NCI-H510A (cell line): ENCODE data around the gene PLCH1.

Experiments
- DNase-seq: peaks from one replicate; lab custom pipeline; 2025; lab: John Stamatoyannopoulos, UW

Gene PLCH1

DNA sequence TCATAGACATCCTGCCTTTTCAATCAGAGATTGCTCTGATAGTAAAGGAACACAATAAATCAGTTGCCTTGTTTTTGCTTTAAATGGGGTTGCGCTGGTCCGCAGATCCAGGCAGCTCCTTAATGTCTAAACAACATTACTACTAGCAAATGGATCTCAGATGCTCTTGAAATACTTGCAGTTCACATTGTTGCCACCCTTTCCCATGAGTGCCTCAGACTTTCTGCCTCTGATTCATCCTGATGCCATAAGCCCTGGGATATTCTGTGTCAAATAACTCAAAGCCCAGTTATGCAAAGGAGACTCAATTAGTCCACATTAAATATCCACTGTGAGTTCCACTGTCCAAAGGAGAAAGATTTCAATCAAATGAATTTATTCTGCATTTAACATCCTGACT lies 196.7 kb downstream of the PLCH1 start:
- no peak for DNase-seq

DNA sequence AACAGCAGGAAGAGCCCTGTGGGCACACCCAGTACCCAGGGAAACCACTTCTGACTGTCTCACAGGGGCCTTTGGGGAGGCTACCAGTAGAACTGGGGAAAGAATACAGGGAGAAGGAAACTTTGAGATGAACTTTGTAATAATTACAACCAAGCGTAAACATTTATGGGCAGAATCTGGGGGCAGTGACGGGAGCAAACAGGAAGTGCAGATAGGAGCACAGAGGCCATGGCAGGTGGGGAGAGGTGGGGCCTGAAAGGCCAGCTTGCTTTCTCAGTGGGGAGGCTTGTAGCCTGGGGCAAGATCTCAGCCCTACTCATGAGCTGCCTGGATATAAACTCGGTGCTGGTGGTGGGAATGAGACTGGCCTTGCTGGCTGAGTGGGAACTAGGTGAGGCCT lies 209.8 kb downstream of the PLCH1 start:
- DNase-seq = no peak

DNA sequence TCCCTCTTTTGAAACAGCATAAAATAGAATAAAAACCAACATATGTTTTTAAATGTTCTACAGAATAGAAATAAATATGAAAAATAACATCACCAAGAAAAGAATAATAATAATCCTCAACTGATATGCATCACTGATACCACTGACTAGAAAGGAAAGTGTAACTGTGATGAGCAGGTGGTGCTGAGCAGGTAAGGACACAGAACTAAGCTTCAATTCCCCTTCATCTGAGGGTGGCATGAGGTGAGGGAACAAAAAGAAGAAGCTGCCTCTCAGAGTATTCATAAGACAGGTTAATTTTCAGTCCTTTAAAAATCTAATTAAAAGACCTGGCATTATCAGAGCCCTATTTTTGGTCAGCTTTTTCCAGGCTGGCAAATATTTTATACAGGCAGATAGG lies 216.3 kb downstream of the PLCH1 start:
- DNase-seq = no peak

DNA sequence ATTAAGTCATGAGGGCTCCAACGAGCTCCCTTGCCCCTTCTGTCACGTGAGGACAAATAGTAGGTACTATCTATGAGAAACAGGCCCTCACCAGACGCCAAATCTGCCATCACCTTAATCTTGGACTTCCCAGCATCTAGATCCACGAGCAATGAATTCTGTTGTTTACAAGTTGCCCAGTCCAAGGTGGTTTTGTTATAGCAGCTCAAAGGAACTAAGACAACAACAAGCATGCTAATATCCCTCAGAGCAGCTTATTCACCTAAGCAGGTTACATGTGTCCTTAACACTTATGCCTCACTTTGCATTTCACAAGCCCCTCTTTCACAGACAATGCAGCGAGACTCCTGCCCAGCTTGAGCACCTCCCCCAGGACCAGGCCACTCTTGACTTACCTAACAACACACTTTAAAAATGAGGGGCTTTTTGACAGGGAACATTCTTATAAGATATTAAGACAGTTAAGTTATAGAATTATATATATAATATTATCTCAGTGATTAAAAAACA lies 219.5 kb downstream of the PLCH1 start:
- DNase-seq = no peak

DNA sequence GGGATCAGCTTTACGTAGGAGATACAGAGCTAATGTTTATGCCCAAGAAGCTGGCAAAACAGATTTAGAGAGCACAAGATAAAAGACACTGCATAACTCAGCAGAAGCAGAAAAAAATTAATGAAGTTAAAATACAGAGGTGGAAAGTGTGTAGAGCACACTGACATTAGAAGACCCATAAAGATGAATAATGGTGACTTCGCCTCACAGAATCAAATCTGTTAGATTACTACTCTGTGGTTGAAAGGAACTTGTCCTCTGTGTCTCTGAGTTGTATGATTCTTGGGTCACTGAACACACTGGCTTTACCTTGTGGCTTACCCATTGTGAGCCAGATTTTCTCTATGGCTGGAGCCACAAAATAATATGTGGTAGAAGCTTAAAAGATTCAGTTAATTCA lies 224.4 kb downstream of the PLCH1 start:
- no peak for DNase-seq

DNA sequence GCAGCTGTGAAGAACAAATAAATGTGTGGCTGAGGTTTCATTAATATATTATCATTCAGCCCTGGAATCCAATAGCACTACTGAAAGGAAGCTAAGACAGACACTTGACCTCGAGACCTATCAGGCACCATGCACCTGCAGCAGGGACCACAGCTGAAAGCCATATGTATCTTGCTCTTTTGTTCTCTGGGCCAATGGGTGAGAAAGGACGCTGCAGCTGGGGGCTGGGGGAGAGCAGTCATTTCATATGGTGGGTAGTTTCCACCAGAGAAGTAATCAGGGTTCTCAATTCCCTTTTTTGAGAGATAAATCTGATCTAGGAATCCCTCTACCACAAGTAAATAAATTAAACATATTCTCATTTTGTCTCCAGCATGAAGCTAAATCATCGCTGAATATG lies 225.8 kb downstream of the PLCH1 start:
- no peak for DNase-seq

DNA sequence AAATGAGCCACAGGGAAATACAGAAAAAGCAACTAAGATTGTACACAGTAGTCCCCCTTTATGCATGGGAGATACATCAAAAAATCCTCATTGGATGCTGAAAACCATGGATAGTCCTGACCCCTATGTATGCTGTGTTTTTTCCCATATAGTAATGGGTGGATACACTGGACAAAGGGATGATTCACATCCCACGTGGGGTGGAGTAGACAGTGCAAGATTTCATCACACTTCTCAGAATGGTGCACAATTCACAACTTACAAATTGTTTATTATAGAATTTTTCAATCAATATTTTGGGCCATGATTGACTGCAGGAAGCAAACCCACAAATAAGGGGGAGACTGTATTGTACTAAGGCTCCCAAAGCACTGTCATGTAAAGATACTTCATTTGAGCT lies 227.0 kb downstream of the PLCH1 start:
- no peak for DNase-seq

DNA sequence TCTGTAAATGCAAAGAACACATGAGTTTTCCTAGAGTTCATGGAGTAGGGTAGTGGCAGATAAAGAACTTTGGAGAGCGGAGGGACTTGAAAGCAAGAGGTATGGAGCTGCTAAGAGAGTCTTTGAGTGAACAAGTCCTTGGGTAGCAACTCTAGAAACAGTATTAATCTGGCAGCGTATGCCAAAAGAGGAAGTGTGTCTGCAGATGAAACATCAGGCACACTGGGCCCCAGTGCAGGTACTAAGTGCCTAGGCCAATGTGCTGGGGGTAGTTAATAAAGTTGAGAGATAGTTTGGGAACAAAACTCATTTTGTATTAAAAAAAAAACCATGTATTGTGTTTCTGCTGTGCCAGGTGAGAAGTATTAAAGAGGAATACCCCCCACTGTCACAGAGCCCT lies 228.4 kb downstream of the PLCH1 start:
- no peak for DNase-seq

DNA sequence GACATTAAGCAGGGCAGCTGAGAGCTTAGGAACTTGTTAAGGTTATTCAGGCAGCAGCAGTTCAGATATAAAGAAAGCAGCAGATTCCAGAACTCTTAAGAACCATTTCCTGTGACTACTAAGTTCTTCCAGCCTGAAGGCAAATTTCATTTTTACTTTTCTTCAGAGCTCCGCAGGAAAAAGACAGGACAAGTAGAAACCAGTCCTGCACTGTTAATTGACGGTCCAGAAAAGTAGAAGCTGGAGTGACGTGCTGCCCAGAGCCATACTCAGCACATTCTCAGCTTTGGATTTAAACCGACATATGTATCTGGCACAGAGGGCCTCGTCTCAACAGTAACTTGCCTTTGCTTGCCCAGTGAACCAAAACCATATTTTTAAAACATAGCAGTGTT lies 232.0 kb downstream of the PLCH1 start:
- DNase-seq = no peak

DNA sequence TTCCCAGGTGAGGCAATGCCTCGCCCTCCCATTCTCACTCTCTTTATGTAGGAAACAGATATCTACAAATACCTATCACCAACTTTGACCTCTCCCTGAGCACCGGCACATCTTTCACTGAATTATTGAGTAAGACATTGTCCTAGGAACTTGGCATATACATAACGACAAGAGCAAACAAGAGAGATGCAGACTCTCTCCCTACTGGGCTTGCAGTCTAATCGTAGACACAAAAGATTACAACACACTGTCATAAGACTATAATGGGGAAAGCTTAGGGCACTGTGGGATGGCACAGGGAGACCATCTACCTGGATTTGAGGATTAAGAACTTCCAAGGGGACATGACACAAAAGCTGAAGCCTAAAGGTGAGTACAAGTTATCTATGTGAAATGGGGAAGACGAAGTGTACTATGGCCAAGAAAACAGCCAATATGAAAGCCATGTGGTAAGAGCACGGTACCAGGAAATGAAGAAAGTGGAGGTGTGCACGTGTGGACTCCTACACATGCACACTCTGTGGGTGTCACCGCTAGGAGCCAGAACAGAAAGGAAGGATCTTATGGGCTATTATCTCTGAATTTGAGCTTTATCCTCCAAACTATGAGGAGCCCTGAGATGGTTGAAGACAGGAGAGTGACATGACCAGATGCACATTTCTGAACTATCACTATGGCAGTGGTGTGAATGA lies 232.6 kb downstream of the PLCH1 start:
- no peak for DNase-seq

DNA sequence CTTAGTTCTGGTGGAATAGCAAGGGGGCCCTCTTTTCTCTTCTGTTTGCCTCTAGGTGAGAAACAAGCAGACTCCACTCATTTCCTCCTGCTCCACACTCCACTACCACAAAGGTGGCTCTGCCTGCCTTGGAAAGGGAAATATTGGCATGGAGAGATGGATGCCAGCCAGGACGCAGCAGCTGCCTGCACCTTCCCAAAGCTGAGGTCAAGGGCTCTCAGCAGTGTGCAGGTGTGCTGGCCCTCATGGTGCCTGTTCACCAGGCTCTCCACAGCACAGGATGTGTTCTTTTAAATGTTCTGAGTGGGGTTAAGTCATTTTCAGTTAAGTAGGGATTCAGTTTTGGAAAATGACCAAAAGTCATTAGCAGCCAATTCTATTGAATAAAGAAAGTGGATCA lies 240.2 kb downstream of the PLCH1 start:
- DNase-seq = peak; percentile 73

DNA sequence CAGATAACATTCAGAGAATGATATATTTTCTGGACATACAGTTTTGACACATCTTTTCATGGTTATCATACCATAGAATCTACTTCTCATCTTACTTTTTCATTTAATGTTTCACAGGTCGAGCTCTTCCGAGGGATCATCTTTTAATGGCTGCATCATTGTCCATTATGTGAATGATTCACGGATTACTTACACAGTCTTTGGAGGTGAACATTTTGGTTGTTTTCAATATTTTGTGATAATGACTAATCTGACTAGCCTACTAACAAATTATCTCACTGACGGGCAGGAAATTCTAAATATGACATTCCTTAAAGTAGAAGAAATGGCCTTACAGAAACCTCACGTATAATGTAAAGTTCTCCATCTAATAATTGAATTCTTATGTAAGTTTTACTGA lies 242.2 kb downstream of the PLCH1 start:
- no peak for DNase-seq

DNA sequence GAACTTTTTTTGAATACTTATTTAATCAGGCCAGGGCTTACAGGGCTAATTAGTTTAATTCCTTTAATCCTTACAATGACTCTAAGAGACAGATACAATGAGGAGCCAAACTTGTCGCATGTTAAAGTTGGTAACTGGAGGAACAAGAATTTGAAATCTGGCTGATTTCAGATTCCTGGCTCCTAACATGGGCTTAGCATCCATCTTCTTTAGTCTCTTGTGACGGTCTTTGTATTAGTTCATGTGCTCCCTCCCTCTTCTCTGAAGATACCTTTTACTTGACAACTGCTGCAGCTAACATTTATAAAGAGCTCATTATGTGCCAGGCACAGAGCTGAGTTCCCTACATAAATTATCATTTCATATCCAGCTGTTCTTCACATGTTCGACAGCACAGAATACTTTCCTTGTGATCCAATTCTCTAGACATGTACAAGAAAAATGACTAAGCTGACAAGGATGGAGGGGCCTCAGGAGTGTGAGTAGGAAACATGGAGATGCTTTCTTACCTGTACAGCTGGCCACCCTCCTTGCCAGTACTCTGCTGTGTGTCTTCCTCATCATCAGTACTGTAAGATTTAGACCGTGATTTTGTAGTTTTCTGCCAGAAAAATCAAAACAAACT lies 244.6 kb downstream of the PLCH1 start:
- no peak for DNase-seq

DNA sequence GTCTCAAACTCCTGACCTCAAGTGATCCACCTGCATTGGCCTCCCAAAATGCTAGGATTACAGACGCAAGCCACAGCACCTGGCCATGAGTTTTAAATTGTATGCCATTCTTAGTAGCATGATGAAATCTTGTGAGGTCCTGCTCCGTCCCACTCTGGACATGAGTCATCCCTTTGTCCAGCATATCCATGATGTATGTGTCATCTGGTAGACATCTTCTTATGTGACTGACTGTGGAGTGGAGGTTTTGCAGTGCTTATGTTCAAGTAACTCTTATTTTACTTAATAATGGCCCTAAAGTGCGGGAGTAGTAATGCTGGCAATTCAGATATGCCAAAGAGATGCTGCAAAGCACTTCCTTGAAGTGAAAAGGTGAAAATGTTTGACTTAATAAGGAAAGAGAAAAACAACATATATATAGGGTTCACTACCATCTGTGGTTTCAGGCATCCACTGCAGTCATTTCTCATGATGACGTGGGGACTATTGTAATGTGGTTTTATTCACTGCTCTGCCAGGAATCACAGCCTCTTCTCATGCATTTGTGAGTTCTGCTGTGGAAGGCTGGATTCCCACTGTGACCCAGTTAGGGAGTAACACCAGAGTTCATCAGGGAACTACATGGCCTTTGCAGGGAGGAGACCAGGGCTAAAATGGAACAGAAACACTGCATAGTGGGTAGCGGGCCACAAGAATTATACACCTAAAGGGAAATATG lies 246.8 kb downstream of the PLCH1 start:
- no peak for DNase-seq

DNA sequence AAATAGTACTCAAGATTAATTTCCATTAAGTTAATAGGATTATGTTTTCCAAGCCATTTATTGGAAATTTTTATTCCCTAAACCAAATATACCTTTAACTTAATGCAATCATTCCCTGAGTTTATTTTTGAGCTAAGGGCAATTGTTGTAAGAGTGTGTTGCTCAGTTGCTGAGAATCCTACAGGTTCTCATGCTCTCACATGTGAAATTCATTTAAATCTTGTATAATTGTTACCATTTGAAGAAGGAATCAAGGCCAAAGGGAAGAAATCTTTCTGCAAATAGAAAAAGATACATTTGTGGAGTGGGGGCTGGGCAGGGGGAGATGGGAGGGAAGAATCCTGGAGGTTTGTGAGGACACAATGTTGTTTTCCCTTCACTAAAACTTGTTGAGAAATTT lies 248.7 kb downstream of the PLCH1 start:
- DNase-seq = no peak

DNA sequence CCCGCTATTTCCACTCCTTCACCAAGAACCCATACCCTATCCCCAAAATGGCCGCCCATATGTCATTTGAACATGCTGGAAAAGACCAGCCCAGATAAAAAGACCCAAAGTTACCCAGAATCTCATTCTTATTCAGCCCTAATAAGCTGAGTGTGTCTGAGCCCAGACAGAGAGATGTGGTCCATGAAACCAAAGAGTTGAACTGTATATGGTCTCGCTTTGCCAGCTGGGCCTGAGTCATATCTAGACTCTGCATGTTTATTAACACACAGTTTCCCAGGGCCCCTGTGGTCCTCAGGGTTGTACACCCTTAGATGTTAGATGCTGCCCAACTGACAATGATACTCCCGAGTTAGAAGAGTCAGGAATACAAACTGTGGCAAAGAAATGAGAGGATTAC lies 249.5 kb downstream of the PLCH1 start:
- DNase-seq = no peak

DNA sequence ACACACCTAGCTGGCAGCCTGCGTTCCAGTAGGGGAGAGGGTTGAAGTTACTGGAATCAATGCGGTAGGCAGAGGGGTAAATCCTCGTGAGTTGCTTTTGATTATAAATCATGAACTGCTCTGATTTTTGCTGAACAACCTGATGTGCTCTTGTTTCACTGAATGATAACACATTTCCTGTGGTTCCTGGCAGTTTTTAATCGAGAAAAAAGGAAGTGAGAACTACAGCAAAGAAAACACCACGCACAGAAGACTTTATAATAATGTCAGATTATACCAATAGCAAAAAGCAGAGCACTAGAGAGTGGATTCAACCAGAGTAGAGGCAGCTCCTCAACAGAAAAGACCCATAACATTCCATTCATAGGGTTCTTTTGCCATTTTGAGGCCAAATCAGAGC lies 250.5 kb downstream of the PLCH1 start:
- no peak for DNase-seq

DNA sequence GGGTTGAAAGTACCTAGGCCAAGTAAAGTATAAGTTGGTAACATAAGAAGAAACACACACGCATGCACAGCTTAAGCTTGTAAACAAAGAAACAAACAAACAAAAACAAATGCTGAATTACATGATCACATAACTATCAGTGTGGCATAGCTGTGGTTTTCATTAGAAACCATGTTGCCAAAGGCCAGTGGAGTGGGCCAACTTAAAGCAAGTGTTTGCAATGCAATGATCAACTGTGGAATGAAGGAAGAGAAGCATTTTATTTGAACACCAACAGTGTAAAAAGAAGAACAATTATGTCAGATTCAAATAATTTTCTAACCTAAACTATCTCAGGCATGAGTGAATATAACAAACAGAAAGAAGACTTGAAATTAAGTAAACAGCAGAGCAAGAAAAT lies 252.0 kb downstream of the PLCH1 start:
- no peak for DNase-seq

DNA sequence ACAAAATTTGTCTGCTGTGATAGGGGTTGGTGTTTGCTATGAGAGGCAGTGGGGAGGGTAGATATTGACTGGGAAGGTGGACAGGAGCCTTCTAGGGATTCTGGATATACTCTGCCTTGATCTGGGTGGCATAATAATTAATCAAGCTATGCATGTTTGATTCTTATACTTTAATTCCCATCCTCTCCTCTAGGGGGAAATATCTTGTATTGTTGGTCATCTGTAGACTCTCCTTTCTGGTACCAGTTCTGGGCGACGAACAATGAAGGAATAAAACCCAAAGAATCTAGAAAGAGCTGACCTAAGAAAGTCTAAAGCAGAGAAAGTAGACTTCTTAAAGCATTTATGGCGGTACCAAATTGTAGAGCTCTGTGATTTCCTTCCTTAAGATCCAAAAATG lies 253.2 kb downstream of the PLCH1 start:
- DNase-seq = no peak

DNA sequence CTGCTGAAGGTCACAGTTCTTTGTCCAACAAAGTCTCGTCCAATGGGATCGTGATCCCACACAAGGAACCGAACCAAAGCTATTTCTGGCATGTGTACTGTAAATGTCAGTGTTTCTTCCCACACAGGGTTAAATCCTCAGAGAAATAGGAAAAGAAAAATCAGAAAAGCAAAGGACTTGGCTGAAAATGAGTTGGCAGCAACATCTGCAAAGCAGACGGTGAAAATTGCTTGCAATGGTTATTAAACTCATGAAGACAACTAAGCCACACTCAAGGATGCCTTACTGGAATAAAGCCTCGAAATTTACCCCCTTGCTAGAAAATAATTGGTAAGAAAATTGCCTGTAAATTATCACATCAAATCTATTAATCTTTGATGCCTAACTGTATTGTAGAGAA lies 256.2 kb downstream of the PLCH1 start:
- DNase-seq = no peak

DNA sequence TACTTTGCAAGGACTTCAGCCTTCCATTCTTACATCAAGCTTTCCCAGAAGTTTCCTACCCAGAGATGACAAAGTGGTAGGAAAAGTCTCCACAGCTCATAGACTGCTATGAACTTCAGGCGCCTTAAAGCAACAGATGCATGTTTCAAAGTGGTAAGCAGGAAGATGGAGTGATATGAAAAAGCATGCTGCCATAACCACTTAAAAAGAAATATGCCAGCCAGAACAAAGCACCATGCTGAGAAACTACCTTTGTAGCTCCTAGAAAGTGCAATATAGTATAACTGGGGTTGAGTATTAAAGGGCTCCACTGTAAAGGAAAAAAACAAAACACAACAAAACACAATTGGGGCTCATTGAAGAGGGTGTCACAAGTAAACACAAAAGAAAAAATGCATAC lies 259.0 kb downstream of the PLCH1 start:
- DNase-seq = no peak

DNA sequence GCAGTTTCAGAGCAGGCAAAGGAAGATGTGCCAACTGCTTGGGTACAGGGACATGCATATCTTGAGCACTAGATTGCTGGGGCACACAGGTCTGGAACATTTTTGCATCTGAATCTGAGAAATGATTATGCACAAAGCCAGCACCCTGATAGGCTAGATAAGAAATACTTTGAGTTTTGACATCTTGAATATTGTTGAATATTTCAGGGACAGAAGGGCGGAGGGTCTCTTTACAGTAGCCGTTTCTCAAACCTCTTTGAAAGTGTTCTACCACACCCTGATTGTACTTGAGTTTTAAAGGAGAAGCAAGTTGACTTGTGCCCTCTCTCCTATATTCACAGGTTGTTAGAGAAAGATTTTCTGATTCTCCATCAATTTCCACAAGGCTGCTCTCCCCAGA lies 263.3 kb downstream of the PLCH1 start:
- DNase-seq = no peak

DNA sequence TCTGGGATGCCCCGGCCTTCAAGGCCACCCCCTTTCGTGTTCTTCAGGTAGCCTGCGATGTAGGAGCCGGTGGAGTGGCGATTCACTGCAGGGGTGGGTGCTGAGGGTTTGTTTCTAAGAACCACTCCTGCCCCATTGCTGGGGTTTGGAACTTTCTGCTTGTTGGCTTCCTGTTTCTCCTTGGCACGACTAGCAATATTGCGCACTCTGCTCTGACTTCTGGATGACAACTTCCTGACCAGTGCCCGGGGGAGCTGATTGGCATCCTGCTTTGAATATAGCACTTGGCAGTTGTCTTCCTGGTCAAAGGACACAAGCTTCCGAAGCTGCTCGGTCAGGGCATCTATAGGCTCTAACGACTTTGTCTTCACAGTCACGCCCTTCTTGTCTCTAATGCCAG lies 263.8 kb downstream of the PLCH1 start:
- DNase-seq = no peak
